Lower lobe of right lung (tissue), 2 donors: Measurements from ENCODE around the gene AGAP2. TPM values are rescaled to one million over a fixed set of nuclear protein-coding genes. Genes with fewer than 3 reads are reported as not detected.

Experiments
- ATAC-seq, 2 donors: fragments of 200-7000 bp; cut with Tn5 transposase; one replicate each; pipeline ENCODE4 v1.9.1; 2020 to 2022; ENCODE audit warnings: mild to moderate bottlenecking in 2 of 2, moderate library complexity in 2 of 2
- DNase-seq: peaks from one replicate; pipeline ENCODE4 v3.0.0-alpha.2; 2020
- H3K27ac ChIP-seq: fragments of 200-600 bp; one replicate; pipeline ENCODE4 v1.8.0; 2022
- H3K27me3 ChIP-seq: fragments of 200-600 bp; one replicate; pipeline ENCODE4 v1.8.0; 2022; ENCODE audit warnings: low read depth
- H3K36me3 ChIP-seq: fragments of 200-600 bp; one replicate; pipeline ENCODE4 v1.8.0; 2022; ENCODE audit warnings: mild to moderate bottlenecking
- H3K4me1 ChIP-seq: fragments of 200-600 bp; one replicate; pipeline ENCODE4 v1.8.0; 2022
- H3K4me3 ChIP-seq: fragments of 200-600 bp; one replicate; pipeline ENCODE4 v1.8.0; 2022; ENCODE audit warnings: mild to moderate bottlenecking
- H3K9me3 ChIP-seq: fragments of 200-600 bp; one replicate; pipeline ENCODE4 v1.8.0; 2022
- intact Hi-C: fragments of 100-400 bp; cut with DNase I; formaldehyde crosslinking; loops from one replicate; pipeline ENCODE4 v1.11.0; 2022
- total RNA-seq: library from RNA; stranded (reverse); fragmentation: NEBNext Ultra II Directional; extraction: Animal tissue kit (Norgen Biotek cat#: 25700); gene quantifications from one replicate; pipeline ENCODE4 v1.2.1, GENCODE V29; 2021
- TF ChIP-seq, protein P1 (sequence below): fragments of 200-600 bp; IDR thresholded peaks from one replicate; pipeline ENCODE4 v1.8.0; 2022; ENCODE audit warnings: antibody characterized with exemption, mild to moderate bottlenecking
- donor health status: DM: no; HTN: yes; CAD: no; lungs with severe emphysema.

Gene AGAP2
- total RNA-seq, 1 donor from 2014 or later: 5.7 TPM

DNA sequence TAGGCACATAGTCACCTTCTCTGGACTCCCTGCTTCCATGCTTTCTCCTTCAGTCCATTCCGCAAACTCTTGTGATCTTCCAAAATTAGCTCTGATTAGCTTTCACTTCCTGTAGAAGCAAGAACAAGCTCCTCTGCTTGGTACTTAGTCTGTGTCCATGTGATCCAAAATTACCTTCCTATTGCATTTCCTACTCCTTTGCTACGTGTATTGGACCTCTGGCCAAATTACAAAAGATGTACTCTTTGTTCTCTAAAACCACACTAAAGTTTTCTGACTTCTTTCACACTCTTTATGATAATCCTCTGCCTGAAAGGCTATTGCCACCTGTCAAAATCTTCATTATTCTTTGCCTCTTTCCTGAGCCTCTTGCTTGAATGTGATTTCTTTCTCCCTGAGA lies 43.3 kb upstream of the AGAP2 start:
- Histone ChIP-seq H3K27me3 (no peaks in the 10 kb centered on the region), H3K9me3 (no peaks in the 10 kb centered on the region), H3K36me3 (peaks cover 27% of the 10 kb centered on the region), H3K4me3 (no peak overlapping the region), H3K27ac (peak overlapping the region; percentile 74), H3K4me1 (peaks cover 35% of the 10 kb centered on the region)
- TF ChIP-seq, protein P1, sequence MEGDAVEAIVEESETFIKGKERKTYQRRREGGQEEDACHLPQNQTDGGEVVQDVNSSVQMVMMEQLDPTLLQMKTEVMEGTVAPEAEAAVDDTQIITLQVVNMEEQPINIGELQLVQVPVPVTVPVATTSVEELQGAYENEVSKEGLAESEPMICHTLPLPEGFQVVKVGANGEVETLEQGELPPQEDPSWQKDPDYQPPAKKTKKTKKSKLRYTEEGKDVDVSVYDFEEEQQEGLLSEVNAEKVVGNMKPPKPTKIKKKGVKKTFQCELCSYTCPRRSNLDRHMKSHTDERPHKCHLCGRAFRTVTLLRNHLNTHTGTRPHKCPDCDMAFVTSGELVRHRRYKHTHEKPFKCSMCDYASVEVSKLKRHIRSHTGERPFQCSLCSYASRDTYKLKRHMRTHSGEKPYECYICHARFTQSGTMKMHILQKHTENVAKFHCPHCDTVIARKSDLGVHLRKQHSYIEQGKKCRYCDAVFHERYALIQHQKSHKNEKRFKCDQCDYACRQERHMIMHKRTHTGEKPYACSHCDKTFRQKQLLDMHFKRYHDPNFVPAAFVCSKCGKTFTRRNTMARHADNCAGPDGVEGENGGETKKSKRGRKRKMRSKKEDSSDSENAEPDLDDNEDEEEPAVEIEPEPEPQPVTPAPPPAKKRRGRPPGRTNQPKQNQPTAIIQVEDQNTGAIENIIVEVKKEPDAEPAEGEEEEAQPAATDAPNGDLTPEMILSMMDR: no peak
- intact Hi-C loops: no loop called here
- DNase-seq (no peak), ATAC-seq (no peak)

DNA sequence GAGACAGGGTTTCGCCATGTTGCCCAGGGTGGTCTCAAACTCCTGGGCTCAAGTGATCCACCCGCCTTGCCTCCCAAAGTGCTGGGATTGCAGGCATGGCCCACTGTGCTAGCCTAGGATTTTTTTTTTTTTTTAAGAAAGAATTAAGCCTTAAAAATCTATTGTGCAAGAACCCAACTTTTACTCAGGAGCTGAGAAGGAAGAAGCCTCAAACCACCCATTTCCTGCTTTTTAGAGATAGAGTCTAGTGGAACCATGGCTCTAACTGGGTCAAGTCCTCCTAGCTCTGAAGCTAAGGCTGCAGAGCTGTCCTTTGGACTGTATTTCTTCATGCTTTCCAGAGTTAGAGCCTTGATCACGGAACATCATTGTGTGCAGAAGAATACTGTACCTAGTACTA lies 42.7 kb upstream of the AGAP2 start:
- no peak for ATAC-seq
- no peaks in the 10 kb centered on the region for H3K27me3 ChIP-seq
- DNase-seq: no peak
- no peak overlapping the region for H3K4me3 ChIP-seq
- H3K9me3 ChIP-seq: no peaks in the 10 kb centered on the region
- TF ChIP-seq, protein P1: no peak
- H3K27ac ChIP-seq: peak overlapping the region; percentile 74
- intact Hi-C loops: no loop called here
- peaks cover 35% of the 10 kb centered on the region for H3K4me1 ChIP-seq
- peaks cover 21% of the 10 kb centered on the region for H3K36me3 ChIP-seq

DNA sequence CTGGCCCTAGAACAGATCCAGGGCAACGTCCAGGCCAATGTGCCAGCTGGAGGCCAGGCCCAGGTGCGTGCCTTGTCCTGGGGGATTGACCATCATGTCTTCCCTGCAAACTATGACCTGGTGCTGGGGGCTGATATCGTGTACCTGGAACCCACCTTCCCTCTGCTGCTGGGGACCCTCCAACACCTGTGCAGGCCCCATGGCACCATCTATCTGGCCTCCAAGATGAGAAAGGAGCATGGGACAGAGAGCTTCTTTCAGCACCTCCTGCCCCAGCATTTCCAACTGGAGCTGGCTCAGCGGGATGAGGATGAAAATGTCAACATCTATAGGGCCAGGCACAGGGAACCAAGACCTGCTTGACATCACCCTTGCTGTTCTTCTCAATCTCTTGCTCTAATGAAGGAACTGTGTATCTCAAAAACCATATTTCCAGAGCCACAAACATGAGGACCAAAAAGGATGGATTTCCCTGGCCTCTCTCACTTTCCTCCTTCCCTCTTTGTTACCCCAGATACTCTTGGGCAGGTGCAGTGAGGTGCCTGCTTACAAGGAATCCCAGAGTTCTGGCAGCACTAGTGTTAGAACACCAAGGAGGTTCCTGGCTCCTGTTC lies 41.8 kb upstream of the AGAP2 start:
- intact Hi-C loops: no loop called here
- TF ChIP-seq, protein P1: no peak
- H3K9me3 ChIP-seq: no peaks in the 10 kb centered on the region
- no peak overlapping the region for H3K4me3 ChIP-seq
- peaks cover 21% of the 10 kb centered on the region for H3K36me3 ChIP-seq
- no peak for ATAC-seq
- no peak overlapping the region for H3K27ac ChIP-seq
- no peaks in the 10 kb centered on the region for H3K27me3 ChIP-seq
- H3K4me1 ChIP-seq: peaks cover 35% of the 10 kb centered on the region
- no peak for DNase-seq

DNA sequence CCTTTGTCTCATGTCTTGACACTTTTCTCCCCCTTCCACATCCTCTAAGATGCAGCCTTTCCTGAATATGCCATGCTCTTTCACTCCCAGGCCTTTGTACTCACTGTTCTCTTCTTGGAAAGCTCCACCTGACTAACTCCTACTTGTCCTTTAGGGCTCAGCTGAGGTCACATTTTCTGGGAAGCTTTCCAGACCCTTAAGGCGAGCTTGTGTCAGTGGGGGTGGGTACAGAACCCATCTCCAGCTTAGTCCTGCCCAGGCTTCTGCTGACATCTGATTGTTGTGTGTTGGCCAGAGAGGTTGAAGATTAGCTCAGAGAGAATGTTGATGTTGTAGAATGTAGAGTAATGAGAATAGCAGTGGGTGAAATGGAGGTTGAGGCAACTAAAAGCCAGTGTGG lies 41.2 kb upstream of the AGAP2 start:
- H3K36me3 ChIP-seq: peaks cover 19% of the 10 kb centered on the region
- no peak overlapping the region for H3K27ac ChIP-seq
- H3K27me3 ChIP-seq: no peaks in the 10 kb centered on the region
- TF ChIP-seq, protein P1: no peak
- H3K4me1 ChIP-seq: peaks cover 35% of the 10 kb centered on the region
- ATAC-seq (no peak), DNase-seq (no peak)
- no peak overlapping the region for H3K4me3 ChIP-seq
- intact Hi-C loops: no loop called here
- H3K9me3 ChIP-seq: no peaks in the 10 kb centered on the region

DNA sequence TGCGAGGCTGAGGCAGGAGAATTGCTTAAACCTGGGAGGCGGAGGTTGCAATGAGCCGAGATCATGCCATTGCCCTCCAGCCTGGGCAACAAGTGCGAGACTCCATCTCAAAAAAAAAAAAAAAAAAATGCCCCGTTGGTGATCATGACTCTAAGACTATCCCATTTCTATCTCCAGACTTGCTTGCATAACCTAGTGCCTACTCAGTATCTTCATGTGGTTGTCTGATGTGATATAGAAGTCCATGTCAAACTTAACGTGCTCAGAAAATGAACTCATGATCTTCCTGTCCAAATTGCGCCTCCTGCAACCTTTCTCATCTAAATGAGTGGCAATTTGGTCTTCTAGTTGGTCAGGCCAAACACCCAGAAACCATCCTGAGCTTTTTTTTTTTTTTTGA lies 39.4 kb upstream of the AGAP2 start:
- ATAC-seq (no peak), DNase-seq (no peak)
- no peak overlapping the region for H3K4me3 ChIP-seq
- H3K9me3 ChIP-seq: no peaks in the 10 kb centered on the region
- peaks cover 10% of the 10 kb centered on the region for H3K36me3 ChIP-seq
- H3K27ac ChIP-seq: no peak overlapping the region
- no peaks in the 10 kb centered on the region for H3K27me3 ChIP-seq
- intact Hi-C loops: no loop called here
- TF ChIP-seq, protein P1: no peak
- H3K4me1 ChIP-seq: peaks cover 29% of the 10 kb centered on the region

DNA sequence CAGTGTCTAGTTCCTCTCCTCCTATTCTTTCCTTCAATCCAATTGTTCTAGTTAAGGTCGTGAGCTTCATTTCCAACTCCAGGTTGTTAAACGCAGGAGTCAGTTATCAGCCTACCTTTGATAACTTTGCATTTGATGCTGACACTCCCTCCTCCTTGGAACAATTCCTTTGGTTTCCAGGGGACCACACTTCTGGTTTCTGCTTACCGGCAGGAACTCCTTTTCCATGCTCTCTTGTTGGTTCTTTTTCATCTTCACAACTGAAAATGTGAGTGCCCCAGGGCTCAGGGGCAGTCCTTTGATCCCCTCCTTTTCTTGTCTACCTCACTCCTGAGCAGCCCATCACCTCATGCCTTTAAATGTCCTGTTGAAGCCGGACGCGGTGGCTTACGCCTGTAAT lies 38.8 kb upstream of the AGAP2 start:
- peaks cover 27% of the 10 kb centered on the region for H3K4me1 ChIP-seq
- TF ChIP-seq, protein P1: no peak
- peaks cover 10% of the 10 kb centered on the region for H3K36me3 ChIP-seq
- H3K4me3 ChIP-seq: no peak overlapping the region
- no peak overlapping the region for H3K27ac ChIP-seq
- DNase-seq: no peak
- no peaks in the 10 kb centered on the region for H3K27me3 ChIP-seq
- ATAC-seq: no peak
- no peaks in the 10 kb centered on the region for H3K9me3 ChIP-seq
- intact Hi-C loops: no loop called here
